Mesothelial cell of epicardium (in vitro differentiated cells): ENCODE results near the gene CHD6. TPM values are rescaled to one million over a fixed set of nuclear protein-coding genes. Genes with fewer than 3 reads are reported as not detected.
A peak's percentile ranks its signal among the peaks of the same experiment; 100 is the strongest.

ENCODE experiments used
- DNase-seq, 2 experiments: peaks; one replicate each; pipeline ENCODE4 v3.0.0; 2021; ENCODE audit warnings: low spot score in 2 of 2; ENCODE audit not compliant: unreplicated experiment in 2 of 2
- H3K27ac Mint-ChIP-seq: 2 replicates; pipeline ENCODE4 v1.8.0; 2021; ENCODE audit warnings: mixed read lengths
- H3K27me3 Mint-ChIP-seq: 2 replicates; pipeline ENCODE4 v1.8.0; 2021; ENCODE audit warnings: low read depth, mixed read lengths
- H3K36me3 Mint-ChIP-seq: 2 replicates; pipeline ENCODE4 v1.8.0; 2021; ENCODE audit warnings: mixed read lengths
- H3K4me1 Mint-ChIP-seq: 2 replicates; pipeline ENCODE4 v1.8.0; 2021; ENCODE audit warnings: mixed read lengths
- H3K4me3 Mint-ChIP-seq: 2 replicates; pipeline ENCODE4 v1.8.0; 2021; ENCODE audit warnings: mild to moderate bottlenecking, moderate library complexity, mixed read lengths
- H3K9me3 Mint-ChIP-seq: 2 replicates; pipeline ENCODE4 v1.8.0; 2021; ENCODE audit warnings: mixed read lengths
- total RNA-seq: library from RNA; stranded (reverse); gene quantifications from 3 replicates; pipeline ENCODE4 v1.2.1, GENCODE V29; 2021
- TF ChIP-seq, protein P1 (sequence below): fragments of 200-600 bp; sonication (generic); IDR thresholded peaks from one replicate; pipeline ENCODE4 v1.5.0; 2021; ENCODE audit warnings: antibody characterized with exemption; ENCODE audit not compliant: unreplicated experiment

The CHD6 gene
- total RNA-seq, 1 donor from 2014 or later, result 107 TPM

DNA sequence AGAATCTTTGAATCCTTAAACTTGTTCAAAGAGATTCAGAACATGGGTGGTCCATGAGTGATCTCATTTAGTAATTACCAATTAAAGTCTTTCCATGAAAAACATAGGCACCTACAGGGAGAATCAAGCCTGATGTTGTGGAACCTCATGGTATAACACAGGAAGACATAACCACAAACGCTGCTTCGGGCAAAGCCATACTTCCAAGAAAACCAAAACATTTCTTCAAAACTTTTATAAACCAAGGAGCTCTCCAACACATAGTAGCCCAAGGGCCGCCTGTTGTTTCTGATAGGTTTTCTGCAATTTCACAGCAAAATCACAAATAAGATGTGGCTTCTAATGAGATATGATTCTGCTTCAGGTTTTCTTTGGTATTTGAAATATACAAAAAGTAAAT lies 2.5 kb downstream of the CHD6 start:
- Mint-ChIP-seq H3K27ac (peak overlapping the region; percentile 21), H3K27me3 (no peaks in the 10 kb centered on the region), H3K9me3 (no peaks in the 10 kb centered on the region), H3K4me3 (no peak overlapping the region), H3K36me3 (no peaks in the 10 kb centered on the region), H3K4me1 (peaks cover 46% of the 10 kb centered on the region)
- DNase-seq, result no peak
- TF ChIP-seq, protein P1, sequence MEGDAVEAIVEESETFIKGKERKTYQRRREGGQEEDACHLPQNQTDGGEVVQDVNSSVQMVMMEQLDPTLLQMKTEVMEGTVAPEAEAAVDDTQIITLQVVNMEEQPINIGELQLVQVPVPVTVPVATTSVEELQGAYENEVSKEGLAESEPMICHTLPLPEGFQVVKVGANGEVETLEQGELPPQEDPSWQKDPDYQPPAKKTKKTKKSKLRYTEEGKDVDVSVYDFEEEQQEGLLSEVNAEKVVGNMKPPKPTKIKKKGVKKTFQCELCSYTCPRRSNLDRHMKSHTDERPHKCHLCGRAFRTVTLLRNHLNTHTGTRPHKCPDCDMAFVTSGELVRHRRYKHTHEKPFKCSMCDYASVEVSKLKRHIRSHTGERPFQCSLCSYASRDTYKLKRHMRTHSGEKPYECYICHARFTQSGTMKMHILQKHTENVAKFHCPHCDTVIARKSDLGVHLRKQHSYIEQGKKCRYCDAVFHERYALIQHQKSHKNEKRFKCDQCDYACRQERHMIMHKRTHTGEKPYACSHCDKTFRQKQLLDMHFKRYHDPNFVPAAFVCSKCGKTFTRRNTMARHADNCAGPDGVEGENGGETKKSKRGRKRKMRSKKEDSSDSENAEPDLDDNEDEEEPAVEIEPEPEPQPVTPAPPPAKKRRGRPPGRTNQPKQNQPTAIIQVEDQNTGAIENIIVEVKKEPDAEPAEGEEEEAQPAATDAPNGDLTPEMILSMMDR, result no peak

DNA sequence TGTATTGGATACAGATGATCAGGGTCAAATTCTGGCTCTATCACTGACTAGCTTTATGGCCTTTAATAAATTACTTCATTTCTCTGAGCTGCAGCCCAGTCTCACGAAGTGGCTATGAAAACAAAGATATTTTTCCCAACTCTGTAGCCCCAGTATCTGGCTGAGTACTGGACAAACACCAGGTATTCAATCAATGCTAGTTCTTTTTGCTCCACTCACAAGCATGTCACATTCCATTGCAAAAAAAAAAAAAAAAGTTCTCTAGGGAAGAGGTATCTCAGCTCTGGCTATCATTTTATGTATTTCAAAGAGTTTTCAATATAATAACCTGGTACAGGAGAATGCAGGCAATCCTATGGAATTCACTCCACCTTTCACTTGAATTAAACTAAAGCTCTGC lies 3.1 kb downstream of the CHD6 start:
- H3K36me3 Mint-ChIP-seq, result no peaks in the 10 kb centered on the region
- H3K27ac Mint-ChIP-seq, result no peak overlapping the region
- no peaks in the 10 kb centered on the region for H3K27me3 Mint-ChIP-seq
- TF ChIP-seq, protein P1, result no peak
- H3K4me1 Mint-ChIP-seq, result peaks cover 46% of the 10 kb centered on the region
- H3K9me3 Mint-ChIP-seq, result no peaks in the 10 kb centered on the region
- no peak overlapping the region for H3K4me3 Mint-ChIP-seq
- no peak for DNase-seq

DNA sequence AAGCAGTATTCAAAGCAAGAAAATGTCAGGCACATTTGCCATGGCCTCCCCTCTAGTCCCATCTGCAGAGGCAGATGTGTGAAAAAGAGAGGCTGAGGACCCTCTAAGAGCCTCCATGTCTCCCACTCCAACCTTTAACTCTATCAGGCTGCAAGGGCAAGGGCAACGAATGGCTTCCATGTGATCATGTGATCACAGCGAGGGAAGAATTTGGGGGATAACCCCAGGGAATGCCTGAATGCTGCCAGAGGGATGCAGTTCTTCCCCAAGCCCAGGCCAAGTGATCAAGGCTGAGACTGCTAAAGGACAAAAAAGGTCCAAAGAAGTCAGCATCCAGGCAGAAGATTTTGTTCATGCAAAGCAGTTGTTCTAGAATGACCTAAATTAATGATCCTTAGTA lies 4.9 kb downstream of the CHD6 start:
- no peaks in the 10 kb centered on the region for H3K36me3 Mint-ChIP-seq
- no peak overlapping the region for H3K4me3 Mint-ChIP-seq
- no peak for DNase-seq
- no peak overlapping the region for H3K27ac Mint-ChIP-seq
- H3K4me1 Mint-ChIP-seq, result peaks cover 46% of the 10 kb centered on the region
- H3K27me3 Mint-ChIP-seq, result no peaks in the 10 kb centered on the region
- TF ChIP-seq, protein P1, result no peak
- H3K9me3 Mint-ChIP-seq, result no peaks in the 10 kb centered on the region

DNA sequence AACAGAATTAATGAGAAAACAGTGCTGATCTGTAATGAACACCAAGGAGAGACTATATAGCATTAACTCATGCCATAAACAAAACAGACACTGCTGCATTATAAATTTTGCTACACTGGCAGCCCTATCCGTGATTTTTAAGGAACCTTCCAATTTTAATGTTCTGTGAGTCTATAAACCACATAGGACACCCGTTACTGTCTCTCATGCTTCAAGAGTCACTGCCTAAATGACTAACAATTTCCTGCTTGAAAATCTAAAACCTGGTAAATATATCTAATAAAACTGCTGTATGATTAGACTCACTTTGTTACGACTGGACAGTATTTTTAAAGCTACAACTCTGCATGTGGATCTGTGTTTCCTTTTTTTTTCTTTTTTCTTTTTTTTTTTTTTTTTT lies 8.7 kb downstream of the CHD6 start:
- DNase-seq, result no peak
- TF ChIP-seq, protein P1, result no peak
- Mint-ChIP-seq H3K27me3 (no peaks in the 10 kb centered on the region), H3K9me3 (no peaks in the 10 kb centered on the region), H3K27ac (no peak overlapping the region), H3K36me3 (peaks cover 4% of the 10 kb centered on the region), H3K4me3 (no peak overlapping the region), H3K4me1 (peaks cover 18% of the 10 kb centered on the region)

DNA sequence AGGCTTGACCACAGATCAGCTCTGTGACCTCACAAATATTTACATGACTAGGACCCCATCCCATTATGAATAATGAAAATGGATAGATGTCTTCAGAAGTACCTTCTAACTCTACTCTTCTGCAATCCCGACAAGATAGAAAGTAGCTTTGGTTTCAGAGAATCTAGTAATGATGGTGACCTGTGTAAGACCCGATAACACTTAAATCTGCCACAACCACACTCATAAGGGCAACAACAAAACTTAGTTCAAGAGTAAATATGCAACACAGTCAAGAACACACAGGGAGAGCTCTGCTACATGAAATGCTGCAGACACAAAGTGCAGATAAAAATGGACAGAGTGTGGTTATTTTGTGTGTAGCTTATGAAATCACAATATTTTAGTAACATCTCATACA lies 9.6 kb downstream of the CHD6 start:
- no peak overlapping the region for H3K4me3 Mint-ChIP-seq
- no peaks in the 10 kb centered on the region for H3K27me3 Mint-ChIP-seq
- H3K27ac Mint-ChIP-seq, result no peak overlapping the region
- peaks cover 4% of the 10 kb centered on the region for H3K36me3 Mint-ChIP-seq
- TF ChIP-seq, protein P1, result no peak
- DNase-seq, result no peak
- H3K4me1 Mint-ChIP-seq, result peaks cover 13% of the 10 kb centered on the region
- H3K9me3 Mint-ChIP-seq, result no peaks in the 10 kb centered on the region

DNA sequence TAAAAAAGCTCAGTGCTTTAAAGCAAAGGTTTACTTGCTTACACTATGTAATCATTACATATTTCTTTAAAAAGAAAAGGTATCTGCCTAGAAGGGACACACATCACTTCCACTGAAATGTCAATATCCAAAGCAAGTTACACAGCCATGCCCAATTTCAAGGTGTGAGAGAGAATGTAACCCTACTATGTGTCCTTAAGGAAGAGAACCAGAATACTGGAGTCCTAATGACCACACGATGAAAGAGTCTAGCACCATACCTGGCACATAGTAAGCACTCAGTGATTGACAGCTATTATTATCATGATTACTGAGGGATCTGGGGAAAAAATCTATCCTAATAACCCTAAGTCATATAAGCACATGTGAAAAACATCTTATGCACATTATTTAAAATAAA lies 10.4 kb downstream of the CHD6 start:
- Mint-ChIP-seq H3K9me3 (no peaks in the 10 kb centered on the region), H3K27ac (no peak overlapping the region), H3K4me1 (peaks cover 9% of the 10 kb centered on the region), H3K27me3 (no peaks in the 10 kb centered on the region), H3K36me3 (peaks cover 4% of the 10 kb centered on the region), H3K4me3 (no peak overlapping the region)
- no peak for DNase-seq
- TF ChIP-seq, protein P1, result no peak
